ENCODE results near the gene RALBP1.

DNA sequence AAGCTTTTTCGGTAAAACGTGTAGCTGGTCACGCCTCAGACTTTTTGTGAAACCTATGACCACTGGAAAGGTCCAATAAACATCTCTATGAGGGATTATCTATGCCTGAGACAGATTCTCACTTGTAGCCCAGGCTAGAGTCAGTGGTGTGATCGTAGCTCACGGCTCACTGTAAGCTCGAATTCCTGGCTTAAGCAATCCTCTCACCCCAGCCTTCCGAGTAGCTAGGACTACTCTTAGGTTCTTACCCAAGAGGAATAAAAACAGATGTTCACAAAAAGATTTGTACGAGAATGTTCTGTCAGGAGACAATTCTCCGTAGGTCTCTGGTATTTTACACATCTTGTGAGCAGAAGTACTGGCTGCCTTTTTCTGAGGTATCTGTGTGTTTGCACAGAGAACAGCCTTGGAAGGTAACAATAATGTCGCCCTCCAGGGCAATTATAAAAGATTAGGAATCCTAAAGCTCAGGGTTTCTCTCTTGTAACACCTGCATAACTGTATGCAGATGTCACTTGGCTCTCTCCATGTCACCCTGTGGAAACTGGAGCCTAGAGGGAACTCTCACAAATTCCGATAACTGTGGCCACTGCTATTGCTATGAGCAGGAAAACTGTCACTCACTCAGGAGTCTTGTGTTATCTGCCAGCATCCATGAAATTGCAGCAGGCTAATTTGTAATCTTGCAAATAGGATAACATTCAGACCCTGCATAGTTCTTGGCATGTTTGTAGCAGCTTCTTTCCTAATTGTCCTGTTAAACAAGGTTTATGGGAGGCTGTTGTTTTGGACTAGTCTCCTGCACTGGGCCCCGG is 25.5 kb upstream of the RALBP1 start:
- TF ChIP-seq POLR2AphosphoS5 (IDR thresholded peaks at IDR 0.05) (no peak), POLR2A (IDR thresholded peaks at IDR 0.05) (no peak)
- TF ChIP-seq, protein P1, sequence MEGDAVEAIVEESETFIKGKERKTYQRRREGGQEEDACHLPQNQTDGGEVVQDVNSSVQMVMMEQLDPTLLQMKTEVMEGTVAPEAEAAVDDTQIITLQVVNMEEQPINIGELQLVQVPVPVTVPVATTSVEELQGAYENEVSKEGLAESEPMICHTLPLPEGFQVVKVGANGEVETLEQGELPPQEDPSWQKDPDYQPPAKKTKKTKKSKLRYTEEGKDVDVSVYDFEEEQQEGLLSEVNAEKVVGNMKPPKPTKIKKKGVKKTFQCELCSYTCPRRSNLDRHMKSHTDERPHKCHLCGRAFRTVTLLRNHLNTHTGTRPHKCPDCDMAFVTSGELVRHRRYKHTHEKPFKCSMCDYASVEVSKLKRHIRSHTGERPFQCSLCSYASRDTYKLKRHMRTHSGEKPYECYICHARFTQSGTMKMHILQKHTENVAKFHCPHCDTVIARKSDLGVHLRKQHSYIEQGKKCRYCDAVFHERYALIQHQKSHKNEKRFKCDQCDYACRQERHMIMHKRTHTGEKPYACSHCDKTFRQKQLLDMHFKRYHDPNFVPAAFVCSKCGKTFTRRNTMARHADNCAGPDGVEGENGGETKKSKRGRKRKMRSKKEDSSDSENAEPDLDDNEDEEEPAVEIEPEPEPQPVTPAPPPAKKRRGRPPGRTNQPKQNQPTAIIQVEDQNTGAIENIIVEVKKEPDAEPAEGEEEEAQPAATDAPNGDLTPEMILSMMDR (IDR thresholded peaks at IDR 0.05) = no peak
